GM23338 (cell line): ENCODE data around the gene SNAPC4. TPM values are rescaled to one million over a fixed set of nuclear protein-coding genes. Genes with fewer than 3 reads are reported as not detected.

Experiments used
- ATAC-seq: fragments of 200-7000 bp; cut with Tn5 transposase; 3 replicates; pipeline ENCODE4 v1.9.1; 2020
- DNase-seq: peaks from one replicate; pipeline ENCODE4 v3.0.0-alpha.2; 2015; ENCODE audit warnings: low spot score
- H2AFZ ChIP-seq: fragments of 200-600 bp; sonication (generic); 2 replicates; pipeline ENCODE4 v1.8.0; 2016; ENCODE audit warnings: antibody characterized with exemption, mild to moderate bottlenecking, moderate library complexity
- H3F3A ChIP-seq: fragments of 200-600 bp; sonication (generic); replicated peaks from 2 replicates; pipeline ENCODE4 v1.8.0; 2017; ENCODE audit warnings: antibody characterized with exemption, mixed run types, low read depth
- H3K27ac ChIP-seq: fragments of 200-600 bp; sonication (generic); 2 replicates; pipeline ENCODE4 v1.6.1; 2016; ENCODE audit warnings: low read depth
- H3K27me3 ChIP-seq: fragments of 200-600 bp; sonication (generic); 2 replicates; pipeline ENCODE4 v1.8.0; 2016; ENCODE audit warnings: mild to moderate bottlenecking, mixed run types, moderate library complexity; ENCODE audit not compliant: insufficient read depth
- H3K36me3 ChIP-seq: fragments of 200-600 bp; sonication (generic); 2 replicates; pipeline ENCODE4 v1.8.0; 2016; ENCODE audit warnings: mild to moderate bottlenecking; ENCODE audit not compliant: insufficient read depth
- H3K4me1 ChIP-seq: fragments of 200-600 bp; sonication (generic); 2 replicates; pipeline ENCODE4 v1.8.0; 2016; ENCODE audit warnings: mild to moderate bottlenecking, moderate library complexity; ENCODE audit not compliant: insufficient read depth
- H3K4me2 ChIP-seq: fragments of 200-600 bp; sonication (generic); 2 replicates; pipeline ENCODE4 v1.7.1; 2017; ENCODE audit warnings: mixed run types
- H3K4me3 ChIP-seq: fragments of 200-600 bp; sonication (generic); 2 replicates; pipeline ENCODE4 v1.6.1; 2016; ENCODE audit warnings: mixed run types
- H3K79me2 ChIP-seq: fragments of 200-600 bp; sonication (generic); replicated peaks from 2 replicates; pipeline ENCODE4 v1.8.0; 2017; ENCODE audit warnings: mild to moderate bottlenecking; ENCODE audit not compliant: insufficient read depth
- H3K9me2 ChIP-seq: fragments of 200-600 bp; sonication (generic); 2 replicates; pipeline ENCODE4 v1.8.0; 2017; ENCODE audit not compliant: insufficient read depth
- H4K20me1 ChIP-seq: fragments of 200-600 bp; sonication (generic); replicated peaks from 2 replicates; pipeline ENCODE4 v1.8.0; 2017; ENCODE audit warnings: mild to moderate bottlenecking; ENCODE audit not compliant: insufficient read depth
- H3K27ac Mint-ChIP-seq: 2 replicates; pipeline ENCODE4 v1.8.0; 2020; ENCODE audit warnings: inconsistent platforms, mild to moderate bottlenecking, moderate library complexity, mixed read lengths
- H3K27me3 Mint-ChIP-seq: 3 replicates; pipeline ENCODE4 v1.8.0; 2022; ENCODE audit warnings: low read depth, mild to moderate bottlenecking, moderate library complexity, mixed read lengths, inconsistent platforms; ENCODE audit not compliant: insufficient read depth, poor library complexity
- H3K36me3 Mint-ChIP-seq: 3 replicates; pipeline ENCODE4 v1.8.0; 2021; ENCODE audit warnings: low read depth, mild to moderate bottlenecking, inconsistent platforms, moderate library complexity, mixed read lengths
- H3K4me1 Mint-ChIP-seq: 3 replicates; pipeline ENCODE4 v1.8.0; 2020; ENCODE audit warnings: mild to moderate bottlenecking, inconsistent platforms, mixed read lengths
- H3K4me3 Mint-ChIP-seq: 3 replicates; pipeline ENCODE4 v1.8.0; 2021; ENCODE audit warnings: moderate library complexity, mild to moderate bottlenecking, inconsistent platforms, mixed read lengths
- H3K9me3 Mint-ChIP-seq: 3 replicates; pipeline ENCODE4 v1.8.0; 2020; ENCODE audit warnings: moderate library complexity, mild to moderate bottlenecking, inconsistent platforms, mixed read lengths
- CREB1 ChIP-seq: fragments of 250-450 bp; sonication (Bioruptor Pico); IDR thresholded peaks from 2 replicates; pipeline ENCODE4 v1.5.0; 2020; ENCODE audit warnings: low read depth, mild to moderate bottlenecking, moderate library complexity
- CTCF ChIP-seq, 2 experiments: fragments of 200-600 bp in 1 of 2; sonication (generic) in 1 of 2; conservative IDR thresholded peaks; 2 replicates each; pipeline versions ENCODE4 v1.5.1 to v1.6.1; 2016 to 2017; ENCODE audit warnings: antibody characterized with exemption in 2 of 2, low read depth in 2 of 2, mild to moderate bottlenecking in 2 of 2, moderate library complexity in 1 of 2
- ETS1 ChIP-seq: IDR thresholded peaks from 2 replicates; pipeline ENCODE4 v1.6.1; 2016; ENCODE audit warnings: antibody characterized with exemption
- EZH2 ChIP-seq: fragments of 200-600 bp; sonication (generic); IDR thresholded peaks from one replicate; pipeline ENCODE4 v1.8.0; 2017; ENCODE audit warnings: antibody characterized with exemption, mild to moderate bottlenecking, low read depth; ENCODE audit not compliant: unreplicated experiment
- EZH2phosphoT487 ChIP-seq: fragments of 200-600 bp; sonication (generic); IDR thresholded peaks from one replicate; pipeline ENCODE4 v1.8.1; 2018; ENCODE audit warnings: antibody characterized with exemption; ENCODE audit not compliant: unreplicated experiment
- JUNB ChIP-seq: IDR thresholded peaks from one replicate; pipeline ENCODE4 v1.6.1; 2016; ENCODE audit warnings: antibody characterized with exemption; ENCODE audit not compliant: unreplicated experiment
- NANOG ChIP-seq: IDR thresholded peaks from 2 replicates; pipeline ENCODE4 v1.6.1; 2016; ENCODE audit warnings: antibody characterized with exemption, borderline replicate concordance
- POLR2AphosphoS5 ChIP-seq: IDR thresholded peaks from 2 replicates; pipeline ENCODE4 v1.6.1; 2016; ENCODE audit warnings: antibody characterized with exemption, low read depth
- REST ChIP-seq: IDR thresholded peaks from one replicate; pipeline ENCODE4 v1.6.1; 2018; ENCODE audit warnings: antibody characterized with exemption; ENCODE audit not compliant: unreplicated experiment
- STAT1 ChIP-seq: IDR thresholded peaks from one replicate; pipeline ENCODE4 v1.6.1; 2016; ENCODE audit warnings: antibody characterized with exemption; ENCODE audit not compliant: unreplicated experiment
- ZNF114 ChIP-seq: fragments of 250-450 bp; sonication (Bioruptor Pico); IDR thresholded peaks from 2 replicates; pipeline ENCODE4 v1.5.0; 2020; ENCODE audit warnings: mild to moderate bottlenecking, moderate library complexity
- ZNF331 ChIP-seq: fragments of 250-450 bp; sonication (Bioruptor Pico); IDR thresholded peaks from 2 replicates; pipeline ENCODE4 v1.5.0; 2020; ENCODE audit warnings: low read depth, mild to moderate bottlenecking, moderate library complexity
- ZNF462 ChIP-seq: fragments of 250-450 bp; sonication (Bioruptor Pico); IDR thresholded peaks from 2 replicates; pipeline ENCODE4 v1.5.0; 2020; ENCODE audit warnings: mild to moderate bottlenecking, moderate library complexity
- polyA plus RNA-seq: library from polyadenylated mRNA; unstranded; fragments of >200 nt; fragmentation: Nextera tagmentation; extraction: Ambion mirVana; gene quantifications from 2 replicates; pipeline ENCODE4 v1.2.1, GENCODE V29; 2016
- total RNA-seq: library from RNA; depleted of rRNA; stranded (reverse); fragments of >200 nt; shearing (Covaris generic); gene quantifications from 2 replicates; pipeline ENCODE4 v1.2.3, GENCODE V29; 2014

Gene SNAPC4
- total and polyA plus RNA-seq, 2 experiments from 2014 or later, result 8.8 to 22.7 TPM

- no peak overlapping the region for H3K4me2 ChIP-seq
- H3K4me3 ChIP-seq, result no peak overlapping the region
- H4K20me1 ChIP-seq, result no peaks in the 10 kb centered on the region; the same call in 1 of the 2 replicates
- H3F3A ChIP-seq, result no peaks in the 10 kb centered on the region
- H3K9me3 Mint-ChIP-seq, result no peaks in the 10 kb centered on the region
- H3K4me1 ChIP-seq, result no peaks in the 10 kb centered on the region
- no peak overlapping the region for H3K4me3 Mint-ChIP-seq
- ATAC-seq, result no peak
- H3K27me3 Mint-ChIP-seq, result peaks cover 3% of the 10 kb centered on the region
- no peaks in the 10 kb centered on the region for H3K27me3 ChIP-seq
- H3K36me3 Mint-ChIP-seq, result peaks cover 6% of the 10 kb centered on the region; the same call in 2 of the 3 replicates
- TF ChIP-seq ZNF462 (CRISPR knock-in tag) (no peak), EZH2 (no peak), NANOG (no peak), ETS1 (no peak), CREB1 (no peak), ZNF331 (CRISPR knock-in tag) (no peak), JUNB (no peak), REST (no peak), EZH2phosphoT487 (no peak), ZNF114 (CRISPR knock-in tag) (no peak), CTCF (conservative IDR thresholded peaks at IDR 0.05; ENCODE audit: low read depth in 2 of 2) (no peak), POLR2AphosphoS5 (no peak), STAT1 (no peak)
- no peak overlapping the region for H3K27ac Mint-ChIP-seq
- H3K36me3 ChIP-seq, result no peaks in the 10 kb centered on the region
- no peaks in the 10 kb centered on the region for H3K9me2 ChIP-seq
- H2AFZ ChIP-seq, result no peak overlapping the region
- H3K79me2 ChIP-seq, result no peaks in the 10 kb centered on the region
- H3K4me1 Mint-ChIP-seq, result no peaks in the 10 kb centered on the region
- DNase-seq, result no peak
- no peak overlapping the region for H3K27ac ChIP-seq
These were observed 24.9 kb downstream of the SNAPC4 start for GRCh38 chr9:136375096-136375495.
